ENCODE data around the gene CCDC110. TPM values are rescaled to one million over a fixed set of nuclear protein-coding genes. Genes with fewer than 3 reads are reported as not detected.

The CCDC110 gene
- polyA plus RNA-seq, 2 of the 4 experiments (the other 2 are of a cell fraction) = 0.06 TPM; not detected in 1

GRCh38 chr4:185429660-185430059, 41.9 kb downstream of the CCDC110 start:
- DNase-seq (ENCODE audit: low read depth in 1 of 2, low spot score in 1 of 2) (no peak), ATAC-seq (no peak), FAIRE-seq (no peak)
- 30% methylated on average over 5 of the region's 5 CpGs for WGBS (ENCODE audit: missing lambda C conversion rate)
- ChIA-PET POLR2A (no interaction called here), CTCF (no interaction called here)
- Histone ChIP-seq H3K4me2 (no peak overlapping the region), H3K4me3 (no peak overlapping the region), H3K9me3 (no peaks in the 10 kb centered on the region), H3K27ac (no peak overlapping the region), H3K4me1 (0 out of 3 replicates have a peak, but pooled peaks cover 1% of the 10 kb centered on the region)
- no peak for TF ChIP-seq FOSB (CRISPR knock-in tag; IDR thresholded peaks at IDR 0.05)
- no peak for TF ChIP-seq TFCP2L1 (CRISPR knock-in tag; IDR thresholded peaks at IDR 0.05)
- TF ChIP-seq MYC (IDR thresholded peaks at IDR 0.05; ENCODE audit: borderline replicate concordance, low read length) = no peak
- TF ChIP-seq CBX2 (IDR thresholded peaks at IDR 0.05; ENCODE audit: borderline replicate concordance, low read depth) = no peak
- TF ChIP-seq HOXB5 (CRISPR knock-in tag; IDR thresholded peaks at IDR 0.05) = no peak
- TF ChIP-seq HOXB13 (CRISPR knock-in tag; IDR thresholded peaks at IDR 0.05; ENCODE audit: low read depth) = no peak
- TF ChIP-seq ELK1 (IDR thresholded peaks at IDR 0.05; ENCODE audit: low read depth, low read length) = no peak
- TF ChIP-seq POLR2AphosphoS2 (conservative IDR thresholded peaks at IDR 0.05; ENCODE audit: low read length) = no peak
- no peak for TF ChIP-seq CHD2 (IDR thresholded peaks at IDR 0.05; ENCODE audit: low read length, partially characterized antibody)
- no peak for TF ChIP-seq MAFK (IDR thresholded peaks at IDR 0.05; ENCODE audit: partially characterized antibody)
- no peak for TF ChIP-seq ZFP36 (IDR thresholded peaks at IDR 0.05; ENCODE audit: borderline replicate concordance, partially characterized antibody)
- no peak for TF ChIP-seq EHF (CRISPR knock-in tag; IDR thresholded peaks at IDR 0.05)
- no peak for TF ChIP-seq SREBF2 (IDR thresholded peaks at IDR 0.05)

- 86% methylated on average over 22 of the region's 22 CpGs for WGBS (ENCODE audit: missing lambda C conversion rate)
- H3K4me1 ChIP-seq = 0 out of 3 replicates have a peak, but pooled peaks cover 6% of the 10 kb centered on the region
- no peak overlapping the region for H3K4me2 ChIP-seq
- DNase-seq (ENCODE audit: low read depth in 1 of 2, low spot score in 1 of 2) = peak in 1 of 2 experiments; percentile 0
- no peak overlapping the region for H3K27ac ChIP-seq
- ATAC-seq = no peak
- H3K4me3 ChIP-seq = no peak overlapping the region
- CTCF ChIA-PET = no interaction called here
- TF ChIP-seq HES2 (IDR thresholded peaks at IDR 0.05) = no peak
- no peak for TF ChIP-seq MAFK (IDR thresholded peaks at IDR 0.05; ENCODE audit: partially characterized antibody)
- no peak for TF ChIP-seq KDM5A (IDR thresholded peaks at IDR 0.05)
- no peak for TF ChIP-seq POLR2AphosphoS2 (conservative IDR thresholded peaks at IDR 0.05; ENCODE audit: low read length)
- no peak for TF ChIP-seq HOXA7 (CRISPR knock-in tag; IDR thresholded peaks at IDR 0.05)
- no peak for TF ChIP-seq CHD2 (IDR thresholded peaks at IDR 0.05; ENCODE audit: low read length, partially characterized antibody)
- no peak for TF ChIP-seq ZFP36 (IDR thresholded peaks at IDR 0.05; ENCODE audit: borderline replicate concordance, partially characterized antibody)
- no peak for TF ChIP-seq MAX (IDR thresholded peaks at IDR 0.05)
- TF ChIP-seq HEYL (CRISPR knock-in tag; IDR thresholded peaks at IDR 0.05) = no peak
- TF ChIP-seq SREBF2 (IDR thresholded peaks at IDR 0.05) = no peak
- H3K9me3 ChIP-seq = no peaks in the 10 kb centered on the region
- FAIRE-seq = no peak
- POLR2A ChIA-PET = interaction anchor here (0.7 kb wide), 1 partner anchor 69 kb away, joined by 5 read pairs; no protein-coding TSS in a partner anchor
These were observed 44.4 kb downstream of the CCDC110 start for GRCh38 chr4:185426960-185427688.

GRCh38 chr4:185425647-185426352, 45.7 kb downstream of the CCDC110 start, which contains the start of gene UFSP2:
Gene UFSP2 (minus strand): TSS chr4:185425964. CDS start chr4:185425868, 96 bp downstream.
- no peak for FAIRE-seq
- peak; percentile 70 to 87 for DNase-seq (ENCODE audit: low read depth in 1 of 2, low spot score in 1 of 2)
- TF ChIP-seq E2F6 (IDR thresholded peaks at IDR 0.05; ENCODE audit: borderline replicate concordance, low read depth) (0 out of 2 replicates have a peak, but pooled peaks have one; percentile 44), PBX3 (IDR thresholded peaks at IDR 0.05) (no peak; the same call in 1 of the 2 replicates), FOSL2 (IDR thresholded peaks at IDR 0.05) (no peak), FOSL2 (CRISPR knock-in tag; IDR thresholded peaks at IDR 0.05) (peak; percentile 20; the same call in 1 of the 2 replicates), GATA3 (IDR thresholded peaks at IDR 0.05; ENCODE audit: borderline replicate concordance) (peak; percentile 75), PHF8 (IDR thresholded peaks at IDR 0.05; ENCODE audit: borderline replicate concordance, low read depth) (peak; percentile 53), MYC (IDR thresholded peaks at IDR 0.05; ENCODE audit: borderline replicate concordance, low read length) (0 out of 2 replicates have a peak, but pooled peaks have one; percentile 41), MAZ (IDR thresholded peaks at IDR 0.05; ENCODE audit: borderline replicate concordance, low read depth, low read length) (no peak), MAX (IDR thresholded peaks at IDR 0.05) (peak; percentile 81), BHLHE40 (IDR thresholded peaks at IDR 0.05; ENCODE audit: low read depth, low read length) (peak; percentile 89), POLR2A (IDR thresholded peaks at IDR 0.05; ENCODE audit: low read length) (peak; percentile 51), KDM1A (IDR thresholded peaks at IDR 0.05; ENCODE audit: low read depth) (no peak), JUN (IDR thresholded peaks at IDR 0.05) (peak in 1 of 2 experiments; percentile 62; a peak in 2 of 5 replicates)
- peak within 1 kb of the TSS; percentile 74 for H3K4me3 ChIP-seq
- ChIA-PET CTCF (interaction anchor here (0.7 to 1.2 kb wide), 3 partner anchors 35 to 242 kb away, joined by 3 read pairs; no protein-coding TSS in a partner anchor), POLR2A (interaction anchor here (0.6 to 1.6 kb wide), 3 partner anchors 15 to 170 kb away, joined by 3 to 8 read pairs (median 4); partner anchors contain the start of genes ANKRD37 and LRP2BP)
- peak within 1 kb of the TSS; percentile 92 for H3K4me2 ChIP-seq
- H3K27ac ChIP-seq = peak within 1 kb of the TSS; percentile 90 to 95
- H3K4me1 ChIP-seq = 0 out of 3 replicates have a peak, but pooled peaks cover 6% of the 10 kb centered on the region
- WGBS (ENCODE audit: missing lambda C conversion rate) = 2% methylated on average over 25 of the region's 66 CpGs
- peak; percentile 94 to 97 for ATAC-seq
- H3K9me3 ChIP-seq = no peaks in the 10 kb centered on the region
